ENCODE measurements around the gene ARPC1A.

DNA sequence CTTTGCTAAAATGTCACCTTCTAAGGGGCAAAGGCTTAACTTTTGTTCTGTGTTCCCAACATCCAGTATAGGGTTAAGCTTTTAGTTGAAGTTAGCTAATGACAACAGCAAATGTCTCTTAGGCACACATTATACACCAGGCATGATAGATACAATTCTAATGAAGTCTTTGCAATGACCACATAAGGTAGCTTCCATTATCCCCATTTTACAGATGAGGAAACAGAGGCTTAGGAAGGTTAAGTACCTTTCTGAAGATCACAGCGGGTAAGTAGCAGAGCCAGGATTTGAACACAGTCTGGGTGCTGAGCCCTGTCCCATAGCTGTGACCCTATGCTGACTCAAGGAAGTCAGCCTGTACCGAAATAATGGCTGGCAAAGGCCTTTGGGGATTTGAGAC is 84.9 kb downstream of the ARPC1A start:
- TF ChIP-seq POLR2A (IDR thresholded peaks at IDR 0.05; ENCODE audit: low read depth, low read length): no peak
- no peak for TF ChIP-seq TAF1 (IDR thresholded peaks at IDR 0.05; ENCODE audit: borderline replicate concordance, low read depth, low read length)

Data from GM12892 (cell line).